AG04450 (cell line): ENCODE measurements around the gene FSTL5. TPM values are rescaled to one million over a fixed set of nuclear protein-coding genes. Genes with fewer than 3 reads are reported as not detected.

Source experiments
- CTCF ChIA-PET: fragments of 300-600, 350-600 bp; formaldehyde crosslinking; extraction: SDS; loops from one replicate; lab custom pipeline; 2022; ENCODE audit warnings: antibody characterized with exemption, inconsistent platforms; lab: Charles Lee
- POLR2A ChIA-PET: fragments of 350-600 bp; formaldehyde crosslinking; extraction: SDS; loops from one replicate; lab custom pipeline; 2021; ENCODE audit warnings: antibody characterized with exemption, inconsistent platforms; lab: Yijun Ruan, JAX
- DNase-seq: peaks from one replicate; pipeline ENCODE4 v3.0.0-alpha.2; 2011; ENCODE audit warnings: low read depth, low spot score
- H3K27ac ChIP-seq: one replicate; pipeline ENCODE4 v1.5.1; 2012; ENCODE audit warnings: low read depth, low read length, control low read depth
- H3K27me3 ChIP-seq: one replicate; pipeline ENCODE4 v1.6.0; 2012; ENCODE audit warnings: low read length; ENCODE audit not compliant: control insufficient read depth, insufficient read depth
- H3K4me3 ChIP-seq: 2 replicates; pipeline ENCODE4 v1.5.1; 2011; ENCODE audit warnings: mild to moderate bottlenecking, low read depth, low read length, control low read depth
- H3K9me3 ChIP-seq: 2 replicates; pipeline ENCODE4 v1.5.1; 2012; ENCODE audit warnings: low read length; ENCODE audit not compliant: control insufficient read depth, insufficient read depth
- polyA plus RNA-seq: library from polyadenylated mRNA; depleted of rRNA; stranded (reverse); fragments of >200 nt; gene quantifications from 2 replicates; pipeline ENCODE4 v1.2.3, GENCODE V29; 2011
- TF ChIP-seq, protein P1 (sequence below): IDR thresholded peaks from 2 replicates; pipeline ENCODE4 v1.5.1; 2011; ENCODE audit warnings: low read depth, low read length, control low read depth, inconsistent platforms

The FSTL5 gene
- polyA plus RNA-seq, 1 experiment: not detected

DNA sequence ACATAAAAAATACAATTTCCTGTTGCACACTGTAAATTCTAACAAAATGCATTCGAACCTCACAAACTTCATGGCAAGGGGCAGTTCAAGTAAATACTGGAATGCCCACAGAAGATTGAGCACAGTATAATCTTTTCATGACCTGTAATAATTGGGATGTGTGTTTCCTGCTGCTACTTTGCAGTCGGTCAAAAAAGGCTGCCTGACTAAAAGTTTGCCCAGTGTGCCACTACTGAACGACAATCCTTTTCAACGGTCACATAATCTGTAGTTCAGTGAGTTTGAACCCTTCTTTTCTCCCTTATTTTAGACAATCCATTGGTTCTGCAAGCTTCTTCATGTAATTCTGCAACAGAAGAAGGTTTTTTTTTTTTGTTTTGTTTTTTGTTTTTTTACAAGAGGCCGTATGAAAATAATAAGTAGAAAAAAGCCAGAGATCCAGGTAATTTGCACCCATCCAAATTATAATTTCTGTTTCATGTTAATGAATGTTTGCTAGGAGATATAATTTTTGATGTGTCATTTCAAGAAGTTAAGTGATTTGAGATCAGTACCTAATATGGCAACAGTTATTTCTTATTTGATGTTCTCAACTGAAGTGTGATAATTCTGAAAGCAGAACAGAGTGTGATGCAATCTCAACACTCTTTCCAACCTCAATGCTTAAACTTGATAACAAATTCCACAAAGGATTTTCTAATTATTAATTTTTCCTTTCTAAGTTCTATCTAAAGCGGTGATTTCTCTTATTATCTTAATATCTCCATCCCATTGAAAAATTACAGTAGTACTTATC is 237.6 kb downstream of the FSTL5 start:
- Histone ChIP-seq H3K27ac (no peak overlapping the region), H3K4me3 (no peak overlapping the region), H3K27me3 (no peaks in the 10 kb centered on the region), H3K9me3 (no peaks in the 10 kb centered on the region)
- TF ChIP-seq, protein P1, sequence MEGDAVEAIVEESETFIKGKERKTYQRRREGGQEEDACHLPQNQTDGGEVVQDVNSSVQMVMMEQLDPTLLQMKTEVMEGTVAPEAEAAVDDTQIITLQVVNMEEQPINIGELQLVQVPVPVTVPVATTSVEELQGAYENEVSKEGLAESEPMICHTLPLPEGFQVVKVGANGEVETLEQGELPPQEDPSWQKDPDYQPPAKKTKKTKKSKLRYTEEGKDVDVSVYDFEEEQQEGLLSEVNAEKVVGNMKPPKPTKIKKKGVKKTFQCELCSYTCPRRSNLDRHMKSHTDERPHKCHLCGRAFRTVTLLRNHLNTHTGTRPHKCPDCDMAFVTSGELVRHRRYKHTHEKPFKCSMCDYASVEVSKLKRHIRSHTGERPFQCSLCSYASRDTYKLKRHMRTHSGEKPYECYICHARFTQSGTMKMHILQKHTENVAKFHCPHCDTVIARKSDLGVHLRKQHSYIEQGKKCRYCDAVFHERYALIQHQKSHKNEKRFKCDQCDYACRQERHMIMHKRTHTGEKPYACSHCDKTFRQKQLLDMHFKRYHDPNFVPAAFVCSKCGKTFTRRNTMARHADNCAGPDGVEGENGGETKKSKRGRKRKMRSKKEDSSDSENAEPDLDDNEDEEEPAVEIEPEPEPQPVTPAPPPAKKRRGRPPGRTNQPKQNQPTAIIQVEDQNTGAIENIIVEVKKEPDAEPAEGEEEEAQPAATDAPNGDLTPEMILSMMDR: no peak
- POLR2A ChIA-PET: no interaction called here
- DNase-seq: no peak
- CTCF ChIA-PET: no interaction called here

DNA sequence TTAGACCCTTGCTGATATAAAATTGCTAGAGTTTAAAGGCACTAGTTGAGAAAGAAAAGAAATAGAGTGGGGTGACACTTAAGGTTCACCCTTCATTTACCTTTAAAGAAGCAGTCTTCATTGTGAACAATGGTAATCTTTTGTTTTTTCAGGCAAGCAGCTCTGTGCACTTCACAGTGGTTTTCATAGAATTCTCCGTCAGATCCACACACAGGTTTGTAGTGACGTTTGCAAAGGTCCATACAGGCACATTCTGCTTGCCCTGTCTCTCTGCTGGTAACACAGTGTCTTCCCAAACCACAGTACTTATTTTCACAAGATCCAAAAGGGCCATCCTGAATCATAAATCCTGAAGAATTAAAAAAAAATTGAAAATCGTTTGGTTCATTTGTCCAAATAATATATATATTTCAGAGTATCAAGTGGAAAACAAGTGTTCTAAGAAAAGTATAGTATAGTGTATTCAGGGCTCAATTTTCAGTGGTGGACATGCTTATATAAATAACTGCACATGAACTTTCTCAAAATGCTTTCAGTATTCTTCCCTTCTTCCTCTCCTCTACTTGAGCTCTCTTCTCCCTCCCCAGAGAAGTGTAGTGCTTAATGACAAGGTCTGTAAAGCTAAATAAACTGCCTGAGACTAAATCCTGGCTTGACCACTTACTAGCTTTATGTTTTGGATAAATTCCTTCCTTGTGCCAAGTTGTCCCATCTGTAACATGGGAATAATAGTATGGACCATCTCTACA is 243.3 kb downstream of the FSTL5 start:
- Histone ChIP-seq H3K27ac (no peak overlapping the region), H3K4me3 (no peak overlapping the region), H3K27me3 (no peaks in the 10 kb centered on the region), H3K9me3 (peaks cover 5% of the 10 kb centered on the region; the same call in 1 of the 2 replicates)
- TF ChIP-seq, protein P1: no peak
- no peak for DNase-seq
- ChIA-PET CTCF (no interaction called here), POLR2A (no interaction called here)

DNA sequence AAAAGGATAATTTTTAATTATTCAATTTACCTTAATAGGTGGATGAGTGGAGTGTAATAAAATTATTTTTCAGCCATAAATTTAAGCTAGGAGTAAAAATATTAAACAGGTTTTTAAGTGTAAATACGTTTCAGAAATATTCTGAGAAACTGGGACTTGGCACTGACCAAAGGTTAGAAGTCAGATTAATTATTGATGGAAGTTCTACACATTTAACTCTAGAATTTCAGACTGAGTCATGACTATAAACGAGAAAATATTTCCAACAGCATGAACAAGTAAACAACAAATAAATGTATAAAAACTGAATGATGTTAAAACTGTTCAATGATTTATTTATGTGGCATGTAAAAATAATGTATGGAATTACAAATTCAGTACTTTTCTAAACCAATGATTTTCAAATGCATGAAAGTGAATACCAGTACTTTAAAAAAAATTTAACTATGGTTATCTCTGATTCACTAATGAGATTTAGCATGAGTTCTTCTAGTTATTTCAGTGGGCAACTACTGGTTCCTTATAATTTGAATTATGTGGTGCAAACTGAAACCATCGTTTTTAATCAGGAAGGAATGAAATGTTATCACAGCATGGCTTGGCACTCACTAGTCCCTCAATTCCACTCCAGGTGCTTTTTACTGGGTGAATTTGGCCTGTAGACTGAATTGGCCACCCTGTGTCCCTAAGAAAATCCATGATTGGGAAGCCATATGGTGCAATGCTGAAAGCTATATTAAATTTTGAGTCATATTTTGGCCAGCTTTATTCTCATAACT is 244.2 kb downstream of the FSTL5 start:
- TF ChIP-seq, protein P1: no peak
- DNase-seq: no peak

DNA sequence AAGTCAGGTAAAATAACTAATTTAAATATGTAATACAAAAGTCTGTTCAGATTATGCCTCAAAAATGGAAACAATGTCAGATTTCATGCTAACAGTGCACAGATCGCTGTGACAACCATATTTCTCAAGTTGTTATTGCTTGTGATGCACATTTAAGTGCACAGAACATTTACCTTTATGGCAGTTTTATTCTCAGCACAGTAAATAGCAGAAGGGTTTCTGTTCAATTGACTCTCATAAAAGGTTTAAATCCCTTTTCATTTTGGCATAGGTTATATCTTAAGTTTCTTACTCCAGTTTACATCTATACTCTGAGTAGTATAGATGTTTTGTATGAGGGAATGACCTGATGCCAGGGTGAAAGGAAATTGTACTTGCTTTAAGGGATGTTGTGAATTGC is 247.8 kb downstream of the FSTL5 start:
- ChIA-PET POLR2A (no interaction called here), CTCF (no interaction called here)

More for the DNA sequence above, 244.2 kb downstream of the FSTL5 start:
- POLR2A ChIA-PET: no interaction called here
- Histone ChIP-seq H3K9me3 (peaks cover 5% of the 10 kb centered on the region; the same call in 1 of the 2 replicates), H3K27me3 (no peaks in the 10 kb centered on the region), H3K4me3 (no peak overlapping the region), H3K27ac (no peak overlapping the region)
- CTCF ChIA-PET: no interaction called here

More for the DNA sequence above, 247.8 kb downstream of the FSTL5 start:
- H3K4me3 ChIP-seq: no peak overlapping the region
- no peak for DNase-seq
- no peaks in the 10 kb centered on the region for H3K27me3 ChIP-seq
- TF ChIP-seq, protein P1: no peak
- H3K27ac ChIP-seq: no peak overlapping the region
- H3K9me3 ChIP-seq: peaks cover 12% of the 10 kb centered on the region
